ENCODE results near the gene PTGER4. TPM values are rescaled to one million over a fixed set of nuclear protein-coding genes. Genes with fewer than 3 reads are reported as not detected.

The PTGER4 gene
- polyA plus RNA-seq, 1 donor (not counting 4 experiments of a cell fraction or from before 2014, with no cell fraction given) = 12.2 TPM

DNA sequence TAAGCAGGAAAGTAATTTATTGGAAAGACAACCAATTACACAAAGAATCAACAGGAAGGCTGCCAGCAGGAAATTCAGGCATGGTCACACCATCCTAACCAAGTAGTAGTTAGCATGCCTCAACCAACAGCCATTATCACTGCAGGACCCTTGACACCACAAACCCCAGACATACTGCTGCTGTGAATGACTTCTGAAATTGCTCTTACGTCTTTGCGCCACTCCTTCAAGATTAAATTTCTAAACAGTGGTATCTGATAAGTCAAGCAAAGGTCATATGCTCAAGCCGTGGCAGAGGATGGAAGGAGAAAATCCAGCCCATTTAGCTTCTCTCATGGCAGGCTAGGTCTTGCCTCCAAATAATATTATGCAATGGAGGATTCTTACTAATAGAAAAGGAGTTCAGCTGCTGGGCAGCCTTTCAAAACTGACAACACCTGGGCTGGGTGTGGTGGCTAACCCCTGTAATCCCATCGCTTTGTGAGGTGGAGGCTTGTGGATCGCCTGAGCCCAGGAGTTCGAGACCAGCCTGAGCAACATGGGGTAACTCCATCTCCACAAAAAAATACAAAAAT, 5.0 kb upstream of the PTGER4 start:
- Histone ChIP-seq H3K27ac (ENCODE audit: control insufficient read depth, insufficient read depth, low read length) (peak overlapping the region; percentile 6), H3K9ac (ENCODE audit: control insufficient read depth, extremely low read depth, insufficient read depth, low read length) (no peak overlapping the region), H3K27me3 (ENCODE audit: control insufficient read depth, extremely low read depth, insufficient read depth, low read length) (no peaks in the 10 kb centered on the region), H2AFZ (ENCODE audit: control insufficient read depth, low read length) (no peak overlapping the region), H3K9me3 (ENCODE audit: control insufficient read depth, low read depth, low read length) (no peaks in the 10 kb centered on the region), H3K4me2 (ENCODE audit: control insufficient read depth, extremely low read depth, insufficient read depth, low read depth, low read length) (peak overlapping the region; percentile 64), H3K4me1 (ENCODE audit: control insufficient read depth, extremely low read depth, insufficient read depth, low read length) (peaks cover 37% of the 10 kb centered on the region), H3K79me2 (ENCODE audit: control insufficient read depth, insufficient read depth, low read length) (peaks cover under 1% of the 10 kb centered on the region), H3K9me1 (ENCODE audit: control insufficient read depth, extremely low read depth, insufficient read depth, low read length) (no peaks in the 10 kb centered on the region), H4K20me1 (ENCODE audit: control insufficient read depth, extremely low read depth, insufficient read depth, low read length) (no peaks in the 10 kb centered on the region), H3K36me3 (ENCODE audit: control insufficient read depth in 2 of 2, extremely low read depth in 1 of 2, insufficient read depth in 2 of 2, low read length in 2 of 2) (no peaks in the 10 kb centered on the region), H3K4me3 (ENCODE audit: control insufficient read depth in 2 of 3, extremely low read depth in 1 of 3, insufficient read depth in 2 of 3, low read depth in 1 of 3, low read length in 3 of 3) (no peak overlapping the region)
- DNase-seq (ENCODE audit: low read depth, low spot score) (peak; percentile 83), FAIRE-seq (peak; percentile 78)
- dilution Hi-C loops (cut with MboI; ENCODE audit: extremely low pct_ligation_motif_present, low sequenced_read_pairs) = no loop called here
- TF ChIP-seq, protein P1, sequence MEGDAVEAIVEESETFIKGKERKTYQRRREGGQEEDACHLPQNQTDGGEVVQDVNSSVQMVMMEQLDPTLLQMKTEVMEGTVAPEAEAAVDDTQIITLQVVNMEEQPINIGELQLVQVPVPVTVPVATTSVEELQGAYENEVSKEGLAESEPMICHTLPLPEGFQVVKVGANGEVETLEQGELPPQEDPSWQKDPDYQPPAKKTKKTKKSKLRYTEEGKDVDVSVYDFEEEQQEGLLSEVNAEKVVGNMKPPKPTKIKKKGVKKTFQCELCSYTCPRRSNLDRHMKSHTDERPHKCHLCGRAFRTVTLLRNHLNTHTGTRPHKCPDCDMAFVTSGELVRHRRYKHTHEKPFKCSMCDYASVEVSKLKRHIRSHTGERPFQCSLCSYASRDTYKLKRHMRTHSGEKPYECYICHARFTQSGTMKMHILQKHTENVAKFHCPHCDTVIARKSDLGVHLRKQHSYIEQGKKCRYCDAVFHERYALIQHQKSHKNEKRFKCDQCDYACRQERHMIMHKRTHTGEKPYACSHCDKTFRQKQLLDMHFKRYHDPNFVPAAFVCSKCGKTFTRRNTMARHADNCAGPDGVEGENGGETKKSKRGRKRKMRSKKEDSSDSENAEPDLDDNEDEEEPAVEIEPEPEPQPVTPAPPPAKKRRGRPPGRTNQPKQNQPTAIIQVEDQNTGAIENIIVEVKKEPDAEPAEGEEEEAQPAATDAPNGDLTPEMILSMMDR (optimal IDR thresholded peaks at IDR 0.05 in 1 of 3, IDR thresholded peaks at IDR 0.05 in 1 of 3, conservative IDR thresholded peaks at IDR 0.05 in 1 of 3; ENCODE audit: extremely low read depth in 1 of 3, insufficient read depth in 2 of 3, low read length in 3 of 3) = no peak
- TF ChIP-seq EZH2 (IDR thresholded peaks at IDR 0.05; ENCODE audit: low read length) = no peak

DNA sequence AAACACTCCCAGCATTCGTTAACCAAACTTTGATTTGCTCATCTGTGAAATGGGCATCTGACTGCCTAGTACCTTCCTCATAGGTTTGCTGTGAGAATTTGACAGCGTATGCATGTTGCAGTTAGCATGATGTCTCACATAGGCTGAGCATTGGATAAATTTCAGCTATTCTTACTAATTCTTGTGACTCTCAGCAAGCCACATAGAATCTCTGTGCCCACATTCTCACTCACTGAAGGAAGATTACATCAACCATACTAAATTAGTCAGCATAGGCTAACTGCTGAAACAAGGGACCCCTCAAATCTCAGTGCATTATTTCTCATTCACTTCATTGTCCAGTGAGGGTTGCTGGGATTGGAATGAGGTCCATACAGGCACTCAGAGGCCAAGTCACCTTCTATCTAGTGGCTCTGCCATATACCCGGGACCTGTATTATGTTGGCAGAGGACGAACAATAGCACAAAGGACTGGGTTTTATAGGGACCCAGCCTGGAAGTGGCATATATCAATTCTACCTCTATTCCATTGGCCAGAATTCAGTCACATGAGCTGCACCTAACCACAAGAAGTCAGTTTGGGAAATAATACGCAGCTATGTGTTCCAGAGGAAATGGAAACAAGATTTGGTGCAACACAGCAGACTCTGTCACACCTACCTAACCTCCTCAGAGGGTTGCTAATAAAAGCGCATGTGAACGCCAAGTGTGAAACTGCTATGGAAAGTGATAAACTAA, 4.2 kb upstream of the PTGER4 start:
- FAIRE-seq (no peak), DNase-seq (ENCODE audit: low read depth, low spot score) (no peak)
- Histone ChIP-seq H3K36me3 (ENCODE audit: control insufficient read depth in 2 of 2, extremely low read depth in 1 of 2, insufficient read depth in 2 of 2, low read length in 2 of 2) (no peaks in the 10 kb centered on the region), H4K20me1 (ENCODE audit: control insufficient read depth, extremely low read depth, insufficient read depth, low read length) (no peaks in the 10 kb centered on the region), H3K9me3 (ENCODE audit: control insufficient read depth, low read depth, low read length) (no peaks in the 10 kb centered on the region), H3K9ac (ENCODE audit: control insufficient read depth, extremely low read depth, insufficient read depth, low read length) (no peak overlapping the region), H3K27ac (ENCODE audit: control insufficient read depth, insufficient read depth, low read length) (peak overlapping the region; percentile 6), H3K79me2 (ENCODE audit: control insufficient read depth, insufficient read depth, low read length) (peaks cover 8% of the 10 kb centered on the region), H2AFZ (ENCODE audit: control insufficient read depth, low read length) (no peak overlapping the region), H3K27me3 (ENCODE audit: control insufficient read depth, extremely low read depth, insufficient read depth, low read length) (no peaks in the 10 kb centered on the region), H3K4me1 (ENCODE audit: control insufficient read depth, extremely low read depth, insufficient read depth, low read length) (peaks cover 37% of the 10 kb centered on the region), H3K4me2 (ENCODE audit: control insufficient read depth, extremely low read depth, insufficient read depth, low read depth, low read length) (no peak overlapping the region), H3K9me1 (ENCODE audit: control insufficient read depth, extremely low read depth, insufficient read depth, low read length) (no peaks in the 10 kb centered on the region), H3K4me3 (ENCODE audit: control insufficient read depth in 2 of 3, extremely low read depth in 1 of 3, insufficient read depth in 2 of 3, low read depth in 1 of 3, low read length in 3 of 3) (no peak overlapping the region)
- dilution Hi-C loops (cut with MboI; ENCODE audit: extremely low pct_ligation_motif_present, low sequenced_read_pairs) = no loop called here
- TF ChIP-seq, protein P1 (optimal IDR thresholded peaks at IDR 0.05 in 1 of 3, IDR thresholded peaks at IDR 0.05 in 1 of 3, conservative IDR thresholded peaks at IDR 0.05 in 1 of 3; ENCODE audit: extremely low read depth in 1 of 3, insufficient read depth in 2 of 3, low read length in 3 of 3) = no peak
- no peak for TF ChIP-seq EZH2 (IDR thresholded peaks at IDR 0.05; ENCODE audit: low read length)
